Smooth muscle cell (in vitro differentiated cells): ENCODE measurements around the gene PPP1R18. TPM values are rescaled to one million over a fixed set of nuclear protein-coding genes. Genes with fewer than 3 reads are reported as not detected.
A peak's percentile ranks its signal among the peaks of the same experiment; 100 is the strongest.

Experiments used
- DNase-seq: peaks from one replicate; lab custom pipeline; 2025; ENCODE audit not compliant: unreplicated experiment; lab: John Stamatoyannopoulos, UW
- H2AFZ ChIP-seq: fragments of 200-600 bp; sonication (generic); 2 replicates; pipeline ENCODE4 v1.6.0; 2016; ENCODE audit warnings: antibody characterized with exemption, low read depth, mild to moderate bottlenecking
- H3F3A ChIP-seq: fragments of 200-600 bp; sonication (generic); 2 replicates; pipeline ENCODE4 v1.6.0; 2017; ENCODE audit warnings: antibody characterized with exemption, low read depth
- H3K27ac ChIP-seq: fragments of 200-600 bp; sonication (generic); 2 replicates; pipeline ENCODE4 v1.5.1; 2016; ENCODE audit warnings: low read depth, mild to moderate bottlenecking
- H3K27me3 ChIP-seq: fragments of 200-600 bp; sonication (generic); 2 replicates; pipeline ENCODE4 v1.6.1; 2016; ENCODE audit warnings: low read depth, mild to moderate bottlenecking
- H3K36me3 ChIP-seq: fragments of 200-600 bp; sonication (generic); 2 replicates; pipeline ENCODE4 v1.5.1; 2016; ENCODE audit warnings: low read depth
- H3K4me1 ChIP-seq: fragments of 200-600 bp; sonication (generic); 2 replicates; pipeline ENCODE4 v1.5.1; 2016; ENCODE audit warnings: low read depth
- H3K4me2 ChIP-seq: fragments of 200-600 bp; sonication (generic); 2 replicates; pipeline ENCODE4 v1.6.0; 2016; ENCODE audit warnings: mild to moderate bottlenecking
- H3K4me3 ChIP-seq: fragments of 200-600 bp; sonication (generic); 2 replicates; pipeline ENCODE4 v1.5.1; 2016; ENCODE audit warnings: mild to moderate bottlenecking
- H3K79me2 ChIP-seq: fragments of 200-600 bp; sonication (generic); 2 replicates; pipeline ENCODE4 v1.6.0; 2016; ENCODE audit warnings: low read depth, mild to moderate bottlenecking
- H3K9ac ChIP-seq: fragments of 200-600 bp; sonication (generic); 2 replicates; pipeline ENCODE4 v1.6.0; 2016; ENCODE audit warnings: low read depth
- H3K9me3 ChIP-seq: fragments of 200-600 bp; sonication (generic); replicated peaks from 2 replicates; pipeline ENCODE4 v1.5.1; 2016; ENCODE audit warnings: low read depth
- H4K20me1 ChIP-seq: fragments of 200-600 bp; sonication (generic); 2 replicates; pipeline ENCODE4 v1.6.0; 2016; ENCODE audit warnings: low read depth
- CTCF ChIP-seq: fragments of 200-600 bp; sonication (generic); IDR thresholded peaks from 2 replicates; pipeline ENCODE4 v1.5.1; 2017; ENCODE audit warnings: borderline replicate concordance, mild to moderate bottlenecking, antibody characterized with exemption; ENCODE audit not compliant: insufficient read depth, poor library complexity, severe bottlenecking
- WGBS: methylation state at CpG from one replicate; pipeline ENCODE4 v1.1.7; 2016; ENCODE audit warnings: low lambda C conversion rate; 5-methylcytosine and 5-hydroxymethylcytosine counted together
- polyA plus RNA-seq: library from polyadenylated mRNA; unstranded; fragments of >200 nt; fragmentation: Nextera tagmentation; extraction: Ambion mirVana; gene quantifications from 2 replicates; pipeline ENCODE4 v1.2.1, GENCODE V29; 2016
- small RNA-seq: library from RNA; depleted of rRNA; stranded (forward); fragments of <200 nt; gene quantifications from one replicate; pipeline ENCODE3, GENCODE V24; 2014
- total RNA-seq: library from RNA; depleted of rRNA; stranded (reverse); fragments of >200 nt; gene quantifications from 2 replicates; pipeline ENCODE4 v1.2.3, GENCODE V29; 2014

PPP1R18 gene
- total and polyA plus RNA-seq, 2 experiments from 2014 or later, result 41.6 to 55.3 TPM

DNA sequence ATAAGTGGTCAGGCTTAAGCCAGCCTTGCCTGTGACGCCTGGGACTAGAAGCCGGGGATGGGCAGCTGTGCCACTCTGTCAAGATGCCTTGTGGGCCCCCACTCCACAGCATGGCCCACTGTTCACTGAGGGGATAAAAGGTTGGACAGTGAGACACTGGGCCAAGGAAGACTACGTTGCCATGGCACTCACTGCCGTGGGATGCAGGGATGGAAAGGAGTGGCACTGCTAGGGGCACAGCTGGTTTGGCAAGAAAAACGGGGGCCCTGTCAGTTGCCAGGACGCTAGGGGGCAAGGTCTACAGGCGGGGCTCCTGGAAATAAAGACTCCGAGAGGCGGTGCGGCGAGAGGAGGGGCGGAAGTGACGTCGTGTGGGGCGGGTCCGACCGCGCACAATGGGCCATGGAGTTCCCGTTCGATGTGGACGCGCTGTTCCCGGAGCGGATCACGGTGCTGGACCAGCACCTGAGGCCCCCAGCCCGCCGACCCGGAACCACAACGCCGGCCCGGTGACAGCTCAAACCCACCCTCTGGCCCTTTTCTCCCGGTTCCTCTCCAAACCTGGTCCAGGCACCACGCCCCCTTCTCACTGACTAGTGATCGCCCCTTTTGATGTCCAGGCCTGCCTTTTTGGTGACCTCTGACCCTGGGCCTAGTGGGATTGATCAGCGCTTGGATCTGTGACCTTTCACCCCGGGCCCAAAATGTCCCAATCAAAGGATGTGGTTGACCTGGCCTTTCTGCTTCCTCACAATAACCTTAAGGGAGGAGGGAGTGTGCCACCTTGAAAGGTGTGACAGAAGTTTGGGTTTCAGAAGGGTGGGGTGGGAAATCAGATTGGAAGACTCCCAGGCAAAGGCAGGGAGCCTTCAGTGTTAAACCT is 59.7 kb downstream of the PPP1R18 start, which contains the start of gene ATAT1:
Gene ATAT1 (plus strand): TSS at position 391 of the 883 bp plus-strand sequence.
- Histone ChIP-seq H3K4me1 (peaks cover 6% of the 10 kb centered on the region), H3K79me2 (peaks cover 21% of the 10 kb centered on the region), H4K20me1 (no peaks in the 10 kb centered on the region), H3K9me3 (no peaks in the 10 kb centered on the region), H3K9ac (peak within 1 kb of the TSS; percentile 66), H3K36me3 (no peaks in the 10 kb centered on the region), H3K4me2 (peak within 1 kb of the TSS; percentile 90), H3F3A (peaks cover 7% of the 10 kb centered on the region), H3K27ac (peak within 1 kb of the TSS; percentile 72), H2AFZ (peak within 1 kb of the TSS; percentile 43), H3K4me3 (peak within 1 kb of the TSS; percentile 60), H3K27me3 (no peaks in the 10 kb centered on the region)
- 8% methylated on average over 25 of the region's 36 CpGs for WGBS
- peak; percentile 26 for TF ChIP-seq CTCF
- peak; percentile 39 for DNase-seq

Small RNA genes within 50 kb of the gene (small RNA-seq; reads per million reads assigned to genes)
- gene RF00019, result not detected

Other genes with a start within 250 kb of the PPP1R18 start
- 97.3 and 104 TPM in 2 replicates for gene HLA-E, start 197.1 kb downstream of the PPP1R18 start, total RNA-seq
- gene HLA-E, start 197.1 kb downstream of the PPP1R18 start, polyA plus RNA-seq, result 126 and 134 TPM in 2 replicates
- 16.5 and 27.2 TPM in 2 replicates for gene GNL1, start 130.2 kb downstream of the PPP1R18 start, total RNA-seq
- 92.7 and 104 TPM in 2 replicates for gene GNL1, start 130.2 kb downstream of the PPP1R18 start, polyA plus RNA-seq
- gene PRR3, start 129.3 kb downstream of the PPP1R18 start, total RNA-seq, result 12.7 and 29.4 TPM in 2 replicates
- gene PRR3, start 129.3 kb downstream of the PPP1R18 start, polyA plus RNA-seq, result 10.2 and 13.1 TPM in 2 replicates
- 25.2 and 34.7 TPM in 2 replicates for gene ABCF1, start 115.2 kb downstream of the PPP1R18 start, total RNA-seq
- gene ABCF1, start 115.2 kb downstream of the PPP1R18 start, polyA plus RNA-seq, result 39.1 and 57.3 TPM in 2 replicates
- gene PPP1R10, start 69.4 kb downstream of the PPP1R18 start, total RNA-seq, result 42.1 and 65.1 TPM in 2 replicates
- gene PPP1R10, start 69.4 kb downstream of the PPP1R18 start, polyA plus RNA-seq, result 36.1 and 50.2 TPM in 2 replicates
- gene MRPS18B, start 68.8 kb downstream of the PPP1R18 start, total RNA-seq, result 38.7 and 53.2 TPM in 2 replicates
- gene MRPS18B, start 68.8 kb downstream of the PPP1R18 start, polyA plus RNA-seq, result 70.0 and 88.6 TPM in 2 replicates
- 8.5 and 9.4 TPM in 2 replicates for gene ATAT1, start 59.8 kb downstream of the PPP1R18 start, total RNA-seq
- gene ATAT1, start 59.8 kb downstream of the PPP1R18 start, polyA plus RNA-seq, result 16.5 and 18.8 TPM in 2 replicates
- gene C6orf136, start 39.5 kb downstream of the PPP1R18 start, total RNA-seq, result 1.8 and 4.3 TPM in 2 replicates
- 5.3 and 8.8 TPM in 2 replicates for gene C6orf136, start 39.5 kb downstream of the PPP1R18 start, polyA plus RNA-seq
- gene DHX16, start 13.6 kb downstream of the PPP1R18 start, total RNA-seq, result 12.4 and 16.0 TPM in 2 replicates
- 23.5 and 29.0 TPM in 2 replicates for gene DHX16, start 13.6 kb downstream of the PPP1R18 start, polyA plus RNA-seq
- 14.6 and 25.8 TPM in 2 replicates for gene NRM, start 4.3 kb upstream of the PPP1R18 start, total RNA-seq
- 28.5 and 31.8 TPM in 2 replicates for gene NRM, start 4.3 kb upstream of the PPP1R18 start, polyA plus RNA-seq
- gene MDC1, start 30.6 kb upstream of the PPP1R18 start, total RNA-seq, result 6.9 and 7.0 TPM in 2 replicates
- gene MDC1, start 30.6 kb upstream of the PPP1R18 start, polyA plus RNA-seq, result 17.1 and 19.0 TPM in 2 replicates
- gene TUBB, start 33.7 kb upstream of the PPP1R18 start, total RNA-seq, result 1,002 and 1,039 TPM in 2 replicates
- gene TUBB, start 33.7 kb upstream of the PPP1R18 start, polyA plus RNA-seq, result 855 and 1,009 TPM in 2 replicates
- 79.8 and 87.6 TPM in 2 replicates for gene FLOT1, start 56.0 kb upstream of the PPP1R18 start, total RNA-seq
- gene FLOT1, start 56.0 kb upstream of the PPP1R18 start, polyA plus RNA-seq, result 117 and 146 TPM in 2 replicates
- 732 and 736 TPM in 2 replicates for gene IER3, start 57.9 kb upstream of the PPP1R18 start, total RNA-seq
- gene IER3, start 57.9 kb upstream of the PPP1R18 start, polyA plus RNA-seq, result 708 and 811 TPM in 2 replicates
- gene DDR1, start 197.9 kb upstream of the PPP1R18 start, total RNA-seq, result 30.7 and 82.6 TPM in 2 replicates
- 23.8 and 77.3 TPM in 2 replicates for gene DDR1, start 197.9 kb upstream of the PPP1R18 start, polyA plus RNA-seq
- 15.6 and 24.8 TPM in 2 replicates for gene GTF2H4, start 221.6 kb upstream of the PPP1R18 start, total RNA-seq
- gene GTF2H4, start 221.6 kb upstream of the PPP1R18 start, polyA plus RNA-seq, result 7.2 and 9.5 TPM in 2 replicates
- 15.1 and 18.4 TPM in 2 replicates for gene VARS2, start 227.6 kb upstream of the PPP1R18 start, total RNA-seq
- 15.4 and 19.6 TPM in 2 replicates for gene VARS2, start 227.6 kb upstream of the PPP1R18 start, polyA plus RNA-seq
- not detected in 2 replicates for gene SFTA2, start 245.5 kb upstream of the PPP1R18 start, total RNA-seq
- gene SFTA2, start 245.5 kb upstream of the PPP1R18 start, polyA plus RNA-seq, result not detected in 2 replicates